Epithelial cell of esophagus (primary cell): ENCODE results near the gene PER2.
"Not testable (repeated sequence)": the region's sequence is repeated elsewhere in the genome, so short reads cannot be mapped to it uniquely, and the experiment has no call there.

Experiments
- DNase-seq: peaks from one replicate; pipeline ENCODE4 v3.0.0; 2010; ENCODE audit warnings: low read depth
- H3K4me3 ChIP-seq: 2 replicates; pipeline ENCODE4 v1.5.1; 2011; ENCODE audit warnings: mild to moderate bottlenecking, low read length, control low read depth
- TF ChIP-seq, protein P1 (sequence below): IDR thresholded peaks from 2 replicates; pipeline ENCODE4 v1.5.1; 2011; ENCODE audit warnings: low read depth, mild to moderate bottlenecking, low read length, control low read depth, inconsistent platforms; ENCODE audit not compliant: insufficient read depth; ENCODE audit errors: missing control alignments

PER2 gene

DNA sequence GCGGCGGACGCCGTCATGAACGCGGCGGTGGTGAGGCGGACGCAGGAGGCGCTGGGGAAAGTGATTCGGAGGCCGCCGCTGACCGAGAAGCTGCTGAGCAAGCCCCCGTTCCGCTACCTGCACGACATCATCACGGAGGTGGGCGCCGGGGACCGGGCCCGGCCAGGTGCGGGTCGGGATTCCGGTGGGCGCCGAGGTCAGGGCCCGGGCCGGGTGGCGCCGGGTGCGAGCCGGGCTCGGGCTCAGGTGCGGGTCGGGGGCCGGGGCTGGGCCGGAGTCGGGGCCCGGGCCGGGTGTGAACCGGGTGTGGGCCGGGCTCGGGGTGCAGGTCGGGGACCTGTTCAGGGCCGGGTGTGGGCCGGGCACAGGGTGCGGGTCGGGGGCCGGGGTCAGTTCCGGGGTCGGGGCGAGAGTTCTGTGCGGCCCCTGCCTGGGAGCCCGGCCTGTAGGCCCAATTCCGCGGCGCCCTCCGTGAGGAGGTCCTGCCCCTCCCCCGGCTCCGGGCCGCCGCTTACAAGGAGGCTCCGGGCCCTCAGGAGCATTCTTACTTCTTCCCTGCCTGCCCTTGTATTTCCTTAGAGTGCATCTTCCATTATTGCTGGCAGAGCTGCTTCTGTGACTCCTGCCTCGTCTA is 32.4 kb upstream of the PER2 start:
- peak overlapping the region; percentile 58 for H3K4me3 ChIP-seq
- peak; percentile 31 for DNase-seq
- TF ChIP-seq, protein P1, sequence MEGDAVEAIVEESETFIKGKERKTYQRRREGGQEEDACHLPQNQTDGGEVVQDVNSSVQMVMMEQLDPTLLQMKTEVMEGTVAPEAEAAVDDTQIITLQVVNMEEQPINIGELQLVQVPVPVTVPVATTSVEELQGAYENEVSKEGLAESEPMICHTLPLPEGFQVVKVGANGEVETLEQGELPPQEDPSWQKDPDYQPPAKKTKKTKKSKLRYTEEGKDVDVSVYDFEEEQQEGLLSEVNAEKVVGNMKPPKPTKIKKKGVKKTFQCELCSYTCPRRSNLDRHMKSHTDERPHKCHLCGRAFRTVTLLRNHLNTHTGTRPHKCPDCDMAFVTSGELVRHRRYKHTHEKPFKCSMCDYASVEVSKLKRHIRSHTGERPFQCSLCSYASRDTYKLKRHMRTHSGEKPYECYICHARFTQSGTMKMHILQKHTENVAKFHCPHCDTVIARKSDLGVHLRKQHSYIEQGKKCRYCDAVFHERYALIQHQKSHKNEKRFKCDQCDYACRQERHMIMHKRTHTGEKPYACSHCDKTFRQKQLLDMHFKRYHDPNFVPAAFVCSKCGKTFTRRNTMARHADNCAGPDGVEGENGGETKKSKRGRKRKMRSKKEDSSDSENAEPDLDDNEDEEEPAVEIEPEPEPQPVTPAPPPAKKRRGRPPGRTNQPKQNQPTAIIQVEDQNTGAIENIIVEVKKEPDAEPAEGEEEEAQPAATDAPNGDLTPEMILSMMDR = no peak

GRCh38 chr2:238320246-238320647 is 31.8 kb upstream of the PER2 start, which contains the start of gene TRAF3IP1:
Gene TRAF3IP1, plus strand, starts transcription at chr2:238320518. Its CDS starts 145 bp downstream, at chr2:238320663.
- TF ChIP-seq, protein P1 = no peak
- peak; percentile 95 for DNase-seq
- H3K4me3 ChIP-seq = peak within 1 kb of the TSS; percentile 58

- no peak overlapping the region for H3K4me3 ChIP-seq
- DNase-seq = no peak
- TF ChIP-seq, protein P1 = no peak
Measured at GRCh38 chr2:238315031-238315595, 26.7 kb upstream of the PER2 start.

GRCh38 chr2:238314576-238314975 is 26.2 kb upstream of the PER2 start:
- DNase-seq = no peak
- H3K4me3 ChIP-seq = no peak overlapping the region
- TF ChIP-seq, protein P1 = no peak

- H3K4me3 ChIP-seq = no peak overlapping the region
- TF ChIP-seq, protein P1 = no peak
- no peak for DNase-seq
Measured at GRCh38 chr2:238313991-238314350, 25.6 kb upstream of the PER2 start.

- no peak for DNase-seq
- no peak overlapping the region for H3K4me3 ChIP-seq
- TF ChIP-seq, protein P1 = no peak
Measured at GRCh38 chr2:238313289-238313990, 25.0 kb upstream of the PER2 start.

DNA sequence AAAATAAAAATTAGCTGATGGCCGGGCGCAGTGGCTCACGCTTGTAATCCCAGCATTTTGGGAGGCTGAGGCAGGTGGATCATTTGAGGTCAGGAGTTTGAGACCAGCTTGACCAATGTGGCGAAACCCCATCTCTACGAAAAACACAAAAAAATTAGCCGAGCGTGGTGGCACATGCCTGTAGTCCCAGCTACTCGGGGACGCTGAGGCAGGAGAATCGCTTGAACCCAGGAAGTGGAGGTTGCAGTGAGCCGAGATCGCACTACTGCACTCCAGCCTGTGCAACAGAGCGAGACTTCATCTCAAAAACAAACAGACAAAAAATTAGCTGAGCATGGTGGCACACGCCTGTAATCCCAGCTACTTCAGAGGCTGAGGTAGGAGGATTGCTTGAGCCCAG is 22.3 kb upstream of the PER2 start:
- not testable (repeated sequence) for DNase-seq

More for the DNA sequence above, 22.3 kb upstream of the PER2 start:
- not testable (repeated sequence) for H3K4me3 ChIP-seq
